ENCODE measurements around the gene KDM7A. TPM values are rescaled to one million over a fixed set of nuclear protein-coding genes. Genes with fewer than 3 reads are reported as not detected.

The KDM7A gene
- total and polyA plus RNA-seq, 2 of the 4 experiments (the other 2 are of a cell fraction) = 1.5 to 2.3 TPM

- H4K20me1 ChIP-seq (ENCODE audit: insufficient read depth, low read length) = no peaks in the 10 kb centered on the region
- intact Hi-C loops (cut with micrococcal nuclease) (no loop called here), dilution Hi-C loops (cut with HindIII; ENCODE audit: low sequenced_read_pairs, unreplicated experiment) (no loop called here), in situ Hi-C loops (cut with MboI; ENCODE audit: low sequenced_read_pairs) (no loop called here)
- no peak overlapping the region for H3K9ac ChIP-seq (ENCODE audit: low read depth, low read length)
- no peaks in the 10 kb centered on the region for H3K9me3 ChIP-seq (ENCODE audit: control insufficient read depth, insufficient read depth, low read length)
- H4K91ac ChIP-seq (ENCODE audit: insufficient read depth, low read depth, low read length) = no peak overlapping the region
- no peak overlapping the region for H4K5ac ChIP-seq (ENCODE audit: low read depth, low read length)
- ATAC-seq (ENCODE audit: low read depth) (no peak), DNase-seq (no peak)
- H2BK5ac ChIP-seq (ENCODE audit: low read depth, low read length, poor library complexity, severe bottlenecking) = no peak overlapping the region
- no peak overlapping the region for H3K4me3 ChIP-seq (ENCODE audit: insufficient read depth, low read depth, low read length)
- H3K9me1 ChIP-seq (ENCODE audit: insufficient read depth, low read length) = peaks cover 9% of the 10 kb centered on the region; the same call in 1 of the 2 replicates
- H2BK20ac ChIP-seq (ENCODE audit: low read depth, low read length) = no peak overlapping the region
- CTCF ChIA-PET = no interaction called here
- no TSS peak for BruUV-seq (replicated peaks)
- H2AK9ac ChIP-seq (replicated peaks; ENCODE audit: low read depth, low read length, poor library complexity) = no peak overlapping the region
- H3K4me1 ChIP-seq (ENCODE audit: control insufficient read depth, insufficient read depth, low read length) = no peaks in the 10 kb centered on the region
- no peak overlapping the region for H3K4me2 ChIP-seq (ENCODE audit: low read depth, low read length)
- H3K56ac ChIP-seq (ENCODE audit: extremely low read depth, insufficient read depth, low read length) = no peak overlapping the region
- H3K18ac ChIP-seq (ENCODE audit: low read depth, low read length) = no peak overlapping the region
- POLR2A ChIA-PET (ENCODE audit: unreplicated experiment) = no interaction called here
- H3K27me3 ChIP-seq (ENCODE audit: control insufficient read depth, insufficient read depth, low read length) = no peaks in the 10 kb centered on the region
- no peak overlapping the region for H3K27ac ChIP-seq (ENCODE audit: insufficient read depth, low read length)
- no peak overlapping the region for H3K14ac ChIP-seq (replicated peaks; ENCODE audit: low read depth, low read length)
- TF ChIP-seq MAFK (IDR thresholded peaks at IDR 0.05; ENCODE audit: low read depth, low read length) (no peak), MAZ (IDR thresholded peaks at IDR 0.05; ENCODE audit: borderline replicate concordance, low read depth, low read length) (no peak), RCOR1 (IDR thresholded peaks at IDR 0.05; ENCODE audit: insufficient replicate concordance, low read length) (no peak), ELK1 (IDR thresholded peaks at IDR 0.05; ENCODE audit: borderline replicate concordance, low read depth, low read length) (no peak), POLR2A (IDR thresholded peaks at IDR 0.05; ENCODE audit: low read depth, low read length) (no peak), SMC3 (IDR thresholded peaks at IDR 0.05; ENCODE audit: low read depth, low read length) (no peak)
- no CpG with 5 or more reads among the region's 3 CpGs for WGBS, 2 experiments (ENCODE audit: extremely low coverage in 2 of 2, insufficient read length in 1 of 2)
- no peak overlapping the region for H3K4ac ChIP-seq (ENCODE audit: low read depth, low read length)
- H3K23ac ChIP-seq (ENCODE audit: low read depth, low read length) = no peak overlapping the region
- H2BK15ac ChIP-seq (ENCODE audit: low read depth, low read length) = no peak overlapping the region
- H3K36me3 ChIP-seq (ENCODE audit: control insufficient read depth, insufficient read depth, low read length) = peaks cover 5% of the 10 kb centered on the region
- no peak overlapping the region for H2BK120ac ChIP-seq (ENCODE audit: low read depth, low read length)
- peaks cover 0 to 22% of the 10 kb centered on the region in 2 experiments; a peak in 1 of 4 replicates for H3K79me1 ChIP-seq (ENCODE audit: low read depth in 1 of 2, low read length in 2 of 2)
- no peak overlapping the region for H4K8ac ChIP-seq (ENCODE audit: low read depth in 2 of 2, low read length in 2 of 2)
- H2AK5ac ChIP-seq (ENCODE audit: low read depth, low read length) = no peak overlapping the region
- H2AFZ ChIP-seq (replicated peaks; ENCODE audit: low read length, poor library complexity) = no peak overlapping the region
These were observed 126.7 kb downstream of the KDM7A start for GRCh38 chr7:140050100-140050499.
